Measurements from ENCODE around the gene COPG2.
A peak's percentile ranks its signal among the peaks of the same experiment; 100 is the strongest.

- TF ChIP-seq EP300 (IDR thresholded peaks at IDR 0.05; ENCODE audit: borderline replicate concordance) (no peak), TAF1 (IDR thresholded peaks at IDR 0.05; ENCODE audit: low read depth) (no peak), CEBPB (IDR thresholded peaks at IDR 0.05) (peak; percentile 95), RAD21 (IDR thresholded peaks at IDR 0.05; ENCODE audit: low read depth) (no peak)
Observed at GRCh38 chr7:130485734-130486113, 182.8 kb downstream of the COPG2 start.

Measured in Ishikawa (cell line).